Activated CD8-positive, alpha-beta memory T cell treated with anti-CD3 and anti-CD28 coated beads for 1 hour (primary cell): ENCODE data around the gene IL24.
"Not testable (repeated sequence)": the region's sequence is repeated elsewhere in the genome, so short reads cannot be mapped to it uniquely, and the experiment has no call there.

Experiments used
- DNase-seq, 2 donors: peaks; one replicate each; pipeline ENCODE4 v3.0.0-alpha.2; 2020; ENCODE audit warnings: low read depth in 1 of 2; ENCODE audit errors: extremely low read depth in 1 of 2

IL24 gene

DNA sequence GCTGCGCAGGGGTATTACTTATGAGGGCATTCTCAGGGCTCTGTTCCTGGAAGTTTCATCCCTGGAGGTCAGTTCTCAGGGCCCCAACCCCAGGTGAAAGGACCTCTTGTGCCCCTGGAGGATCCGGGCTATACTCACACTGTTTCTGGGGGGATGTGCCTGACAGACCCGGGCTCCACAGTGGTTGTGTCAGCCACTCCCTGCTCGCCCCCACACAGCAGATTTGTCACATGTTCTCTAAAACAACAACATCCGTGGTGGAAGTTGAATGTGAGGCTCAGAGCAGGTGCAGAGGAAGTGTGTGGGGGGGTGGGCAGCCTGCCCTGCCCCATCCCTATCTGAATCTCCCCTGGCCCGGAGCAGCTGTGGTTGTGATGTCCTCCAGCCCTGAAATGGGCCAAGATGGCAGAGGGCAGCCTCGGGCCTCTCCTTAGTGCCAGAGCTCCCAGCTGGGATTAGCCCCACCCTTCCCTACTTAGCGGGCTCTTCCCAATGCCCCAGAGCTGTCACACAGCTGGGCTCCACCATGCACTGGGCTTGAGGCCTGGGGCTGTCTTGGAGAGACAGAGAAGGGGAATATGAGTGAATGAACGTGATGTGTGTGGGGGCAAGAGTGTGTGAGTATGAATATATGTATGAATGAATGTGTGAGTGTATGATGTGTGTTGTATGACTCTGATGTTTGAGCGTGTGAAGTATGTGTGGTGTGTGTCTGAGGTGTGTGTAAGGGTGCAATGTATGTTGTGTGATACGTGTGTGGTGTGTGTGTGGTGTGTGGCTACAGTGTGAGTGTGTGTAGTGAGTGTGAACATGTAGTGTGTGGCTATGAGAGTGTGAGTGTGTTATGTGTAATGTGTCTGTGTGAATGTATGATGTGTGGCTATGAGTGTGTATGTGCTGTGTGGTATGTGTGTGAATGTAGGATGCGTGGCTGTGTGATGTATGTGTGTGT, 26.0 kb downstream of the IL24 start:
- DNase-seq = peak; percentile 46 to 49

DNA sequence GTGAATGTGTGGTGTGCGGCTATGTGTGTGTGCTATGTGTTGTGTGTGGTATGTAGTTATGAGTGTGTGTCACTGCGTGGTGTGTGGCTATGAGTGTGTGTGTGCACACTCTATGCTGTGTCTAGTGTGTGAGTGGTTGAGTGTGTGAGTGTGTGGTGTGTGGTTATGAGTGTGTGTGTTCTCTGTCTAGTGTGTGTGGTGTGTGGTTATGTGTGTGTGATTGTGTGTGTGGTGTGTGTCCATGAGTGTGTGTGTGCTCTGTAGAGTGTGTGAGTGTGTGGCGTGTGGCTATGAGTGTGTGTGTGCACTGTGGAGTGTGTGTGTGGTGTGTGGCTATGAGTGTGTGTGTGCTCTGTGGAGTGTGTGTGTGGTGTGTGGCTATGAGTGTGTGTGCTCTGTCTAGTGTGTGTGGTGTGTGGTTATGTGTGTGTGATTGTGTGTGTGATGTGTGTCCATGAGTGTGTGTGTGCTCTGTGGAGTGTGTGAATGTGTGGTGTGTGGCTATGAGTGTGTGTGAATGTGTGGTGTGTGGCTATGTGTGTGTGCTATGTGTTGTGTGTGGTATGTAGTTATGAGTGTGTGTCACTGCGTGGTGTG, 26.8 kb downstream of the IL24 start:
- not testable (repeated sequence) for DNase-seq

DNA sequence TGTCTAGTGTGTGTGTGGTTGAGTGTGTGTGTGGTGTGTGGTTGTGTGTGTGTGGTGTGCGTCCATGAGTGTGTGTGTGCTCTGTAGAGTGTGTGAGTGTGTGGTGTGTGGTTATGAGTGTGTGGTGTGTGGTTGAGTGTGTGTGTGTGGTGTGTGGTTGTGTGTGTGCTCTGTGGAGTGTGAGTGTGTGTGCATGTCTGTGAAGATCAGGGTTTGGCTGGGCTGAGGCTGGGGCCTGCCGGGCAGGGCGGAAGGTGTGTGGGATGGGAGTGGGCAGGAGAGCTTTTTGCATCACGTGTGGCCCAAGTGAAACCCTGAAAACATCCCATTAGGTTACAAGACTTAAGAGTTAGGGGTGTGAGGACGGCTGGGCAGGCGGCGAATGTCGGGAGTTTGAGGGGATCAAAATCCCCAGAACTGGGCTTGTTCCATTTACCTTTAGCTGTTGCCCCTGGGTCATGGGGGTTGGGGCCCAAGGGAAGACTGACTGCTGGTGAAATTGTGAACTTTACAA, 27.4 kb downstream of the IL24 start:
- no peak for DNase-seq

DNA sequence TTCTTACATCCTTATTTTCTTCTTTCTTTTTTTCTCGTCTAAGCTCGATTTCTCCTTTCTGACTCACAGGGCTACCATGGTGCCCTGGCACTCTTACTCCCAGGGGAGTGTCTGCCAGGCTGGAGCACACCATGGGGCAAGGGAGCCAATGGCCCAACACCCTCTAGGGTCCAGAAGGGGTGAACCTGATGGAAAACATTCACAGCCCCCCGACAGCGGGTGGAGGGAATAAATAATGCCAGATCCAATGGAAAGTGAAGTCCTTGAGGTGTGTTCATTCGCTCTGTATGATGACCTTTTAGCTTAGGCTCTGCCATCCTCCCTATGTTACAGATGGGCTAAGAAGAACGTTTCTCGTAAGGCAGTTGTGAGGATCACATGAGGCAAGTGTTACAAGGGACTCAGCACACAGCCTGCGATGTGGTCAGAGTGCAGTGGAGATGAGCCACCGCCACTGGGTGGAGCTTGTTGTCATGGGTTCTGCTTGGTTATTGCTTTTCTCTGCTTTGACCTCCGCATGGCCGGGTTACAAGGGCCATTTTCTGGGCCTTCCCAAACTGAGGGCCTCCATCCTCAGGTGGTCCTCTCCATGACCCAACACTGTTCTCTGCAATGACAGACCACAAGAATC, 28.0 kb downstream of the IL24 start:
- peak in 1 of 2 donors; percentile 43 for DNase-seq

DNA sequence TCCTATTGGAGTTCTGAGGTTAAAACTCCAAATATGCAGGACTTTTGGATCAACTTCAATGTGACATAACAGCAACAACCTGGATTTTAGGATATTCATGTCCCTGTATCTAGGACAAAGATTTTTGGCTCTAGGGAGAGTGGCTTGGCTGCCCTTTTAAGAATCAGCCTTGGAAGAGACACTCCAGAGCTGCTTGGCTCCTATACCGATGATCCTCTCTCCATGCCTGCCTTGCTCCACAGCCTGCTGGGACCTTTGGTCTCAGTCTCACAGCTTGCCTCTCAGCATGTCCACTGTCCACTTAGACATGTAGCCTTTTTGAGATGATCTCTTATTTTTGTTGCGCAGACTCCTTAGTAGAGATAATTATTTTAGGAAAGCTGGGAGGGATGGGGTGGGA, 29.0 kb downstream of the IL24 start:
- no peak for DNase-seq

DNA sequence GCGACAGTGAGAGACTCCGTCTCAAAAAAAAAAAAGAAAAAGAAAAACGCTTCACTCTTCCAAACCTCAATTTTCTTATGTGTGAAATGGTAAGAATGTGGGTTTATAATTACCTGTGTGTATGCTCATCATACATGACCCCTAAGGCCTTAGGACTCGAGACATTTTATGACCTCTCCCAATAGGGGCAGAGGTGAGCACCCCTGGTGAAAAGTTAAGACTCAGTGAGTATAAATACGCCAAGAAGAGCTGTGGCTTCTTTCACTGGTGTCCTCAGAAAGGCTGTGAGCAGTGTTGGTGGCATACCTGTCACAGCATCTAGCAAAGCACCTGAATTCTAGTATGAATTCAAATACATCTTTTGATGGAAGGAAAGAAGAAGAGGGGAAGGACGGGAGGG, 32.3 kb downstream of the IL24 start:
- no peak for DNase-seq

DNA sequence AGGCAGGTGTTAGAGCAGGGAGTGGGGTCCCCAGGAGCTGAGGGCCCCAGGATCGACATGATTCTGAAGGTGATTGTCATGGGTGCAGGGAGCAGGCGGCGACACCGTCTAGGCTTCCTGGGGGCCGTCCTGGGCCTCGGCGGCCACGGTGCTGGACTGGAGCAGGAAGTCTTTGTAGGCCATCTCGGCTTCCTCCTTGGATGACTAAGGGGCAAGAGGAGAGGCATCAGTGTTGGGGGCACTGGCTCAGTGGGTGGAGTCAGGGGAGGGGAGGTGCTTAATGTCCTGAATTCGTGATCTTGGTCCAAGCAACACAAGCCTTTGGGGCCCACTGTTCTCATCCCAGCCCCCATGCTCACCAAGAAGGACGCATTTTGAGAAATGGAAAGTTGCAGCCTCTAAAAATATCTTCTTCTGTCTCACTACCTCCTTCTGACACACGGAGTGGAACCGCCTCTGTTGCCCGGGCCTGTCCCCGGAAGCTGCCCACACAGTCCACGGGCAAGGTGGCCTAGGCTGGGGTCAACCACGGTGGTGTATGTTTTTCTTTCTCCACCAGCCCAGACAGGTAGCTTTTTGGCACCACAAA, 33.1 kb downstream of the IL24 start:
- DNase-seq = no peak

DNA sequence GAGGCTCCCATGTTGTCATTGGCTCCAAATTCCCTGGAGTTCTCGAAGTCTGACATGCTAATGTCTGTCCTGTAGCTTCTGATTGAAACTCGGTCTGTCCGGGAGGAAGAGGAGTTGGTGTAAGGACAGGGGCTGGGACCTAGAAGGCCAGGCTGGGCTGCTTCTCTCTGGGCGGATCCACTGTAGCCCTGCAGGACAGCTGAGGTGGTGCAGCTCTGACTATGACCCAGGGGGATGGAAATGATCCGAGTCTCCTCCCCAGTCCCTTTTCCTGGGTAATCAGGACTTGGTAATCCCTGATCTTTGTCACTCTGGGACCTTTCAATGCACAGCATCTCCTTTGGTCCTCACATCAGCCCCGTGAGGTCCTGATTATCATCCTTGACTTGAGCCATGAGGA, 34.5 kb downstream of the IL24 start:
- DNase-seq = no peak

DNA sequence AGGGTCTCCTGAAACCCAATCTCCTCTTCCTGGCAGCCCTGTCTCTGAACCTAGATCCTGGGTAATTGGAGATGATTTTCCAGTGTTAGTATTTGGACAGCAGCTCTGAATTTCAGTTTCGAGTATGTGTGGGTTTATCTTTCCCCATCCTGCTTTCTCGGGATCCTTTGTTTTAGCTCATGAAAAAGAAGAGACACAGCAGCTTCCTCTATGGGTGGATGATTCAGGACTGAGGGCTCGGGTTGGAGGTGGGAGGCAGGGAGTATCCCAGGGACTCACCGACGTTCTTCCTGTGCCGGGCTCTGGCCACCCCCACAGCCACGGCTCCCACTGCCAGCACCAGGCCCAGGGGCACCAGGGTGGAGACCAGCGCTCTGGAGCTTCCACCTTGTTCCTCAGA, 34.9 kb downstream of the IL24 start:
- DNase-seq = no peak

DNA sequence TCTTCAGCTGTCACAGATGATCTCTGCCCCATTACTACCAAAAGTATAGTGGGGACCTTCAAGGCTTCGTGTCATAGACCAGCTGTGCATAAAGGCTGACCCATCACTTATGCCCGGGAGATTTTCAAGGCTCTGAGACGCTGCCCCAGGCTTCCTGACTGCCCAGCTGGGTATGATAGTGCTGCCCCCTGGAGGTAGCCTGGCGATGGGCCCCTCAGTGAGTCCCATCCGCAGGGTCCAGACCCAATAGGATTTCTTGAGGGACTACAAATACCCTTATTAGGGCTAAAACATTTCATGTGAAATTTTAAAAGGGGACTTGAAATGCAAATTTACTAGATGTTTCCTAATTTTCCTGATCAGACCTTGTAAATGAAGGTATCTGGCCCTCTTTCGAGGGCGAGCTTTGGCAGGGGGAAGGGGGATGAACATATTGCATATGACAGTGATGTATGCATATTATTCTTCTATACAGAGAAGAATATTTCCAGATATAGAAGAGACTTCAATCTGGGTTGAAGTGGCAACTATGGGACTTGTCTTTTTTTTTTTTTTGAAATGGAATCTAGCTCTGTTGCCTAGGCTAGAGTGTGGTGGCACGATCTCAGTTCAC, 36.2 kb downstream of the IL24 start:
- DNase-seq = peak; percentile 48 to 65

DNA sequence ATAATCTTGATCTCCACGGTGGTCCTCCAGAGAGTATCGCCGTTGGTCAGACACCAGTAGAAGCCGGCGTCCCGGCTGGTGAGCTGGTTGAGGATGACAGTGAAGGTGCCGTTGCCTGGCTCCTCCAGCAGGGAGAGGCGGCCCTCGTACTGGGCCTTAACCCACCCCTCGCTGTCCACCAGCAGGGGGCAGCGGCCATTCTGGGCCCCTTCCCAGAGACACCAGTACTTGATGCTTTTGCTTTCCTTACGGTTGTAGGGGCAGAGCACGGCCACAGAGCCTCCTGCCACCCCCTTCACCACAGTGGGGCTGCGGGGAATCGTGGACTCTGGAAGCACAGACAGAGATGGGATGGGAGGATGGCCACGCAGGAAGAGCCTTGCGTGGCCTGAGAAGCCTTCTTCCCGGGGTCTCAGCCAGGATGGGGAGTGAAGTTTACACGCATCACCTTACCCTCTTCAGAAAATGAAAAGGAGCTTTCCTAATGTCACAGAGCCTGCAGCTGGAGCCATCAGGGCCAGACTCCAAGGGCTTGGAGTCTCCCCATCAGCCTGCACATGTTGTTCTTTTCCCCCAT, 38.3 kb downstream of the IL24 start:
- DNase-seq = no peak

DNA sequence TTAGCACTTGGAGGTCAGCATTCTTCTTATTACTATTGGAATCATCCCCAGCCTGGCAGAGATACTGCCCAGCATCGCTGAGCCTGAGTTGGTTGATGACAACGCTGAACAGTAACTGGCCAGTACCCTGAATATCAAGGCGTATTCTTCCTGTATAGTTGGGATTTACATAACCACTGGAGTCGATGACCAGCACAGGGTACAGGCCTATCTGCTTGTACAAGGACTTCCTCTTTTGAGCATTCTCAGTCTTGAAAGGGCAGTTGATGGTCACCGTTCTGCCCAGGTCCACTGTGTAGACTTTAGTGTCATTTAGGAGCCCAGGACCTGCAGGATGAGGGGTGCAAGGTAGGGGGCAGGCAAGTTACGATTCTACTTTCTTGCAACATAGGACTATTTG, 40.2 kb downstream of the IL24 start:
- no peak for DNase-seq

DNA sequence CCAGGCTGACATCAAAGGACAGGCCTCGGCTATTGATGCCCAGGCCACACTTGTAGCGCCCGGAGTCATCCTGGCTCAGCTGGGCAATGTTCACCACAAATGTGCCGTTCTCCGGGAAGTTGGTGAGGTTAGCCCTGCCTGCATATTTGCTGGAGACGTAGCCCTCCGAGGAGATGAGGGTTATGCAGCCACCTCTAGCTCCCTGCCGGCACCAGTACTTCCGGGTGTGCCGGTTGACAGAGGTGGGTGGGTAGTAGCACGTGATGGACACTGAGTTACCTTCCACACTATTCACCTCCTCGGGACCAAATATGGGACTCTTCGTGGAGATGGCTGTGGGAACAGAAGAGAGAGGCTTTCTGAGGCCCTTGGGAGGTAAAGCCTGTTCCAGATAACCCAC, 41.9 kb downstream of the IL24 start:
- DNase-seq = no peak

DNA sequence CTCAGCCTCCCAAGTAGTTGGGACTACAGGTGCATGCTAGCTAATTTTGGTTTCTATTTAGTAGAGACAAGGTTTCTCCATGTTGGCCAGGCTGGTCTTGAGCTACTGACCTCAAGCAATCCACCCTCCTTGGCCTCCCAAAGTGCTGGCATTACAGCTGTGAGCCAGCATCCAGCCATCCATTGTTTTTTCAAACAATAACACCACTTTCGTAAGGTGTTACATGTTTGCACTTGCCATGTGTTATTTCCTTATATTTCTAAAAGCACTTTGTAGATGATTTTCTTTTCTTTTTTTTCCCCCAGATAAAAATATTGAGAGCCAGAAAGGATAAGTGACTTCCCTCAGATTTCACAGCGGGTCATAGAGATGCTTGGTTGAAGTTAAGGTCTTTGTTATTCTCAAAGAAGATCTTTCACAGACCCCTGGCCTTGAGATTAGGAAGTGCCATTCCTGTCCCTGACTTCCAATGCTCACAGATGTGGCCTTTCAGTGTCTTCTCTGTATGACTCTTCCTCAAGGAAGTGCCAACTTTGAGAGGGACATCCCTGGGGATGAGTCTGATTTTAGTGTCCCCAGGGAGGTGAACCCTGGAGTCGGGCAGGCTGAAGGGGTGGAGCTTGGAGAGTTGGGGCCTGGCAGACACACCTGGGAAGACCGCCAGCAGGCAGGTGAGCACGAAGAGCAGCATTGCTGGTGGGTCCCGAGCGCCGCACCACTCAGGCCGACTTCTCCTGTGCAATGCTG, 42.8 kb downstream of the IL24 start:
- no peak for DNase-seq

DNA sequence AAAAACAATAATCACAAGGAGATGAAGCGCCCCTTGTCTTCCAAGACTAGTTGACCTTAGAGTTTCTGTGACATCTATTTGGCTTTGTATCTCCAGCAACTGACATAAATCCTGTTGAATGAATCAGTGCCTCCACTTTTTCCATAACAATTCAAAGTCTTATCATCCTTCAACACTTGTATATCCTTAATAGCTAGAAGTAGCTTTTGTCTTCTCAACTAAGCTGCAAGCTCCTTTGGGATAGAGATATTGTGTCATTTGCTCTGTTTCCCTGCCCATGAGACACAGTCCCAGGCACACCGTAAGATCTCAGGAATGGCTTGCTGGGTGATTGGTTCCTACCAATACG, 43.3 kb downstream of the IL24 start:
- DNase-seq = no peak

DNA sequence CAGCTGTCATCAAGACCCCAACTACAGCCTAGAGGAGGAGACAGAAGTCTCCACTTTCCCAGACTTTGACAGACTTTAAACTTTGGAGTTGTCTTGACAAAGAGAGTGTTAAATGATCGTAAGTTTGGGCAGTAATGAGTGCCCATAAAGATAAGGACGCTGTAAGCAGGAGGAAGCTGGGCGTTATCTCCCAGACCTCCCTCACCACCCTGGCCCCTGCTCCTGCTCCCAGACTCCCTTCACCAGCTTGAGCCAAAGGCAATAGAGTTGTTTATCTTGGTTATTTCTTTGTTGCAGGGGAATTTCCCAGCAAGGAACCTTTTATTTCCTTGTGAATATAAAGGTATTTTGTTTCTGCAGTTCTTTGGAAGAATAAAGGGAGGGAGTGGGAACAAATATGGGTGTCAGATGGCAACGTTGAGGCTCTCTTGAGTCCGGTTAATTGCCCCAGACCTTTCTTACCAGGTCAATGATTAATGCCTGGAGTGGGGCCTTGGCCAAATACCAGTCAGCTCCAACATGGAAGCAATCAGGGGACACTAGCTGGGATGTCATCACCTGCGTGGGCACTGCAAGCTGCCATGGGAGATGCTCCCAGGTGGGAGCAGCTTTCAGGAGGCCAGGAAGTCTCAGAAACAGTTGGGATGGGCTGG, 44.6 kb downstream of the IL24 start:
- no peak for DNase-seq

DNA sequence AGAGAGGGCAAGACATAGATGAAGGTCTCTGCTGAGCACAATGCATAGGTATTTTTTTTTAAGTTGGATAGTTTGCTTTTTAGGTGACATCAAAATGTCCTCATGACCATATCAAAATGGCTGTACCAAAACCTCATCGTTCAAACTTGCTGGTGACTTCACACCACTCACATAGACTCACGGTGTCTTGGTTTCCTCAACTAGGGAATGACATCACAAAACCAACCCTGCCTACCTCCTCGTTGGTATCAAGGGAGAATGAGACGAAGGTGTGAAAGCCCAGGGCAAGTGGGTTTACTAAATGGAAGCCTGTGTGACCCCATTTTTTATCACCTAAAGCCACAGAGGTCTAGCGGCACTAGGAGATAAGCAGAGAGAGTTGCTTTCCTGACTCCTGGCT, 47.5 kb downstream of the IL24 start:
- DNase-seq = no peak

DNA sequence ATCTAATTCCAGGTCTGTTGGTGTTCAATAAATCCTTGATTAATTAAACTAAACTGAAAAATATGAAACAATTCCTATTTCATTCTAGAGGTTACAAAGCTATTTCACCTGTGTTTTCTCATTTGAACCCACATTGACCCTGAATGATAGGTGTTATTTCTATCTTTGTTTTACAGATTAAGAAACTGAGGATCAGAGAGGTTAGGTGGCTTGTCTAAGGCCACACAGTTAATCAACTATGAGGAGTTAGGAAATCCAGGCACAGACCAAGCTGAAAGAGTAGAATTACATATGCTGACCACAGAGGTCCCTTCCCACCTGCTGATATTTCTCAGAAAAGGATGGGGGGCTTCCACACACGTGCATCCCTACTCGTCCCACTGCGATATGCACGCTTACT, 48.5 kb downstream of the IL24 start:
- DNase-seq = no peak

DNA sequence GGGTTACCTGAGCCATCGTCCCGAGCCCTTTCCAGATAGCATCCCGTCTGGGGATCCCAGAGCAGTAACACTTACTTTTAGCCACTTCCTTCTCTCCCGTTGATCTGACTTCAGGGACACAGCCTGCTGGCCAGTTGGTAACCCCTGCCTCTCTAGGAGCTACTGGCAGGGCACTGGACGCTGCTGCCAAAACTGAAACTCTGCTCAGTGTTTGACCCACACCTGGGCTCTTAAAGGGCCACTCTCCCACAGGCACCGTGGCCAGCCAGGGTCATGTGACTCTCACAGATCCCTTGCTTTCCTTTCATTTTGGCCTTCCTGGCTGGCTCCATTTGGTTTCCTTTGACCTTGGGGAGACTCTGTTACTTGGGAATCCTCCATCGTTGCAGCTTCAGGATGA, 49.0 kb downstream of the IL24 start, which contains the start of gene PIGR:
Gene PIGR (minus strand): TSS at position 206 of the 400 bp plus-strand sequence. CDS start 5,935 bp downstream, outside the sequence.
- DNase-seq = no peak
